Measurements from ENCODE around the gene TMEM179B. TPM values are rescaled to one million over a fixed set of nuclear protein-coding genes. Genes with fewer than 3 reads are reported as not detected.

The TMEM179B gene
- total and polyA plus RNA-seq, 9 of the 15 experiments (the other 6 are each of a cell fraction or from before 2014, with no cell fraction given): 27.7 to 105 (median 37.0) TPM

- TF ChIP-seq TEAD1 (CRISPR knock-in tag; IDR thresholded peaks at IDR 0.05): peak in 1 of 2 experiments; percentile 63; a peak in 1 of 4 replicates
- peak; percentile 87; the same call in 1 of the 2 replicates for TF ChIP-seq GATAD2A (IDR thresholded peaks at IDR 0.05)
- no peak for TF ChIP-seq BDP1 (IDR thresholded peaks at IDR 0.05; ENCODE audit: insufficient read depth, insufficient read length)
- no peak for TF ChIP-seq DDX20 (tag; IDR thresholded peaks at IDR 0.05; ENCODE audit: low read depth)
- TF ChIP-seq ZBTB9 (CRISPR knock-in tag; IDR thresholded peaks at IDR 0.05): peak; percentile 15; the same call in 1 of the 2 replicates
- TF ChIP-seq, protein P1, sequence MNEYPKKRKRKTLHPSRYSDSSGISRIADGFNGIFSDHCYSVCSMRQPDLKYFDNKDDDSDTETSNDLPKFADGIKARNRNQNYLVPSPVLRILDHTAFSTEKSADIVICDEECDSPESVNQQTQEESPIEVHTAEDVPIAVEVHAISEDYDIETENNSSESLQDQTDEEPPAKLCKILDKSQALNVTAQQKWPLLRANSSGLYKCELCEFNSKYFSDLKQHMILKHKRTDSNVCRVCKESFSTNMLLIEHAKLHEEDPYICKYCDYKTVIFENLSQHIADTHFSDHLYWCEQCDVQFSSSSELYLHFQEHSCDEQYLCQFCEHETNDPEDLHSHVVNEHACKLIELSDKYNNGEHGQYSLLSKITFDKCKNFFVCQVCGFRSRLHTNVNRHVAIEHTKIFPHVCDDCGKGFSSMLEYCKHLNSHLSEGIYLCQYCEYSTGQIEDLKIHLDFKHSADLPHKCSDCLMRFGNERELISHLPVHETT (CRISPR knock-in tag; conservative IDR thresholded peaks at IDR 0.05 in 1 of 2, IDR thresholded peaks at IDR 0.05 in 1 of 2): peak in 1 of 2 experiments; percentile 79; a peak in 2 of 4 replicates
- TF ChIP-seq ZBTB17 (CRISPR knock-in tag; IDR thresholded peaks at IDR 0.05): no peak
- no peak for TF ChIP-seq TRIM28 (IDR thresholded peaks at IDR 0.05)
- TF ChIP-seq, protein P2, sequence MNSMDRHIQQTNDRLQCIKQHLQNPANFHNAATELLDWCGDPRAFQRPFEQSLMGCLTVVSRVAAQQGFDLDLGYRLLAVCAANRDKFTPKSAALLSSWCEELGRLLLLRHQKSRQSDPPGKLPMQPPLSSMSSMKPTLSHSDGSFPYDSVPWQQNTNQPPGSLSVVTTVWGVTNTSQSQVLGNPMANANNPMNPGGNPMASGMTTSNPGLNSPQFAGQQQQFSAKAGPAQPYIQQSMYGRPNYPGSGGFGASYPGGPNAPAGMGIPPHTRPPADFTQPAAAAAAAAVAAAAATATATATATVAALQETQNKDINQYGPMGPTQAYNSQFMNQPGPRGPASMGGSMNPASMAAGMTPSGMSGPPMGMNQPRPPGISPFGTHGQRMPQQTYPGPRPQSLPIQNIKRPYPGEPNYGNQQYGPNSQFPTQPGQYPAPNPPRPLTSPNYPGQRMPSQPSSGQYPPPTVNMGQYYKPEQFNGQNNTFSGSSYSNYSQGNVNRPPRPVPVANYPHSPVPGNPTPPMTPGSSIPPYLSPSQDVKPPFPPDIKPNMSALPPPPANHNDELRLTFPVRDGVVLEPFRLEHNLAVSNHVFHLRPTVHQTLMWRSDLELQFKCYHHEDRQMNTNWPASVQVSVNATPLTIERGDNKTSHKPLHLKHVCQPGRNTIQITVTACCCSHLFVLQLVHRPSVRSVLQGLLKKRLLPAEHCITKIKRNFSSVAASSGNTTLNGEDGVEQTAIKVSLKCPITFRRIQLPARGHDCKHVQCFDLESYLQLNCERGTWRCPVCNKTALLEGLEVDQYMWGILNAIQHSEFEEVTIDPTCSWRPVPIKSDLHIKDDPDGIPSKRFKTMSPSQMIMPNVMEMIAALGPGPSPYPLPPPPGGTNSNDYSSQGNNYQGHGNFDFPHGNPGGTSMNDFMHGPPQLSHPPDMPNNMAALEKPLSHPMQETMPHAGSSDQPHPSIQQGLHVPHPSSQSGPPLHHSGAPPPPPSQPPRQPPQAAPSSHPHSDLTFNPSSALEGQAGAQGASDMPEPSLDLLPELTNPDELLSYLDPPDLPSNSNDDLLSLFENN (IDR thresholded peaks at IDR 0.05; ENCODE audit: low read depth in 2 of 2, low read length in 2 of 2): no peak
- peak; percentile 63; the same call in 1 of the 2 replicates for TF ChIP-seq ETS1 (conservative IDR thresholded peaks at IDR 0.05; ENCODE audit: control insufficient read depth, low read depth, low read length)
- TF ChIP-seq RFX7 (CRISPR knock-in tag; IDR thresholded peaks at IDR 0.05): no peak
- 0 out of 2 replicates have a peak, but pooled peaks have one; percentile 9 for TF ChIP-seq E2F3 (CRISPR knock-in tag; IDR thresholded peaks at IDR 0.05)
- TF ChIP-seq KDM4B (IDR thresholded peaks at IDR 0.05; ENCODE audit: borderline replicate concordance in 2 of 2, low read depth in 1 of 2): peak in 1 of 2 experiments; percentile 84; a peak in 1 of 4 replicates
- TF ChIP-seq, protein P3, sequence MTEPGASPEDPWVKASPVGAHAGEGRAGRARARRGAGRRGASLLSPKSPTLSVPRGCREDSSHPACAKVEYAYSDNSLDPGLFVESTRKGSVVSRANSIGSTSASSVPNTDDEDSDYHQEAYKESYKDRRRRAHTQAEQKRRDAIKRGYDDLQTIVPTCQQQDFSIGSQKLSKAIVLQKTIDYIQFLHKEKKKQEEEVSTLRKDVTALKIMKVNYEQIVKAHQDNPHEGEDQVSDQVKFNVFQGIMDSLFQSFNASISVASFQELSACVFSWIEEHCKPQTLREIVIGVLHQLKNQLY (CRISPR knock-in tag; conservative IDR thresholded peaks at IDR 0.05): peak in 1 of 2 experiments; percentile 17; a peak in 1 of 4 replicates
- TF ChIP-seq, protein P4, sequence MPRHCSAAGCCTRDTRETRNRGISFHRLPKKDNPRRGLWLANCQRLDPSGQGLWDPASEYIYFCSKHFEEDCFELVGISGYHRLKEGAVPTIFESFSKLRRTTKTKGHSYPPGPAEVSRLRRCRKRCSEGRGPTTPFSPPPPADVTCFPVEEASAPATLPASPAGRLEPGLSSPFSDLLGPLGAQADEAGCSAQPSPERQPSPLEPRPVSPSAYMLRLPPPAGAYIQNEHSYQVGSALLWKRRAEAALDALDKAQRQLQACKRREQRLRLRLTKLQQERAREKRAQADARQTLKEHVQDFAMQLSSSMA (CRISPR knock-in tag; IDR thresholded peaks at IDR 0.05): no peak
- no peak for TF ChIP-seq IFI16 (CRISPR knock-in tag; IDR thresholded peaks at IDR 0.05)
- TF ChIP-seq BCL6 (CRISPR knock-in tag; IDR thresholded peaks at IDR 0.05): no peak
These were observed 15.8 kb upstream of the TMEM179B start, which contains the start of gene TAF6L (continued) for GRCh38 chr11:62771144-62772021.
